Fibroblast of gingiva (primary cell): ENCODE data around the gene MCRIP2.

ENCODE experiments used
- DNase-seq: peaks from one replicate; pipeline ENCODE4 v3.0.0-alpha.2; 2011; ENCODE audit warnings: low read depth

MCRIP2 gene

DNA sequence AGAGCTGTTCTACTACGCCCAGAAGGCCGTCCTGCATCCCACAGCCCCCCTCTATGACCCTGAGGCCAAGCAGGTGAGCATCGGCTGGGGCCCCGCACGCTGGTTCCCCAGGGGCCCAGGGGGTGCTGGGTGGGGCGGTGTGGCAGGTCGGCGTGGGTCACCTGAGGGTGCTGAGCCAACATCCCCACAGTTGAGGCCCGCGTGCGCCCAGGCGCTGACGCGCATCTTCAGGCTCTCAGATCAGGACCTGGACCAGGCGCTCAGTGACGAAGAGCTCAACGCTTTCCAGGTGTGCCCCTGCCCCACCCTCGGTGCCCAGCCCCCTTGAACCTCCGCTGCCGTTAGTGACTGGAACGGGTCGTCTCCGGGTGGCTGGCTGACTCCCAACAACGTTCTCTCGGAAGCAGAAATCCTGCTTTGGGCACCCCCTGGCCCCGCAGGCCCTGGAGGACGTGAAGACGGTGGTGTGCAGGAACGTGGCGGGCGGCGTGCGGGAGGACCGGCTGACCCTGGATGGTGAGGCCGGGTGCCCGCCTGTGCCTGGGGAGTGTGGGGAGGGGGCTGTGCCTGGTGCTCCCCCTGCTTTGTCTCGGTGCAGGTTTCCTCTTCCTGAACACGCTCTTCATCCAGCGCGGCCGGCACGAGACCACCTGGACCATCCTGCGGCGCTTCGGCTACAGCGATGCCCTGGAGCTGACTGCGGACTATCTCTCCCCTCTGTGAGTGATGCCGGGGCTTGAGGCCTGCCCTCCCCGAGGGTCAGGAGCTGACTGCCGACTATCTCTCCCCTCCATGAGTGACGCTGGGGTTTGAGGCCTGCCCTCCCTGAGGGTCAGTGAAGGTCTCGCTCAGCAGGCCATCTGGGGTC is 29.1 kb downstream of the MCRIP2 start:
- DNase-seq, result no peak

DNA sequence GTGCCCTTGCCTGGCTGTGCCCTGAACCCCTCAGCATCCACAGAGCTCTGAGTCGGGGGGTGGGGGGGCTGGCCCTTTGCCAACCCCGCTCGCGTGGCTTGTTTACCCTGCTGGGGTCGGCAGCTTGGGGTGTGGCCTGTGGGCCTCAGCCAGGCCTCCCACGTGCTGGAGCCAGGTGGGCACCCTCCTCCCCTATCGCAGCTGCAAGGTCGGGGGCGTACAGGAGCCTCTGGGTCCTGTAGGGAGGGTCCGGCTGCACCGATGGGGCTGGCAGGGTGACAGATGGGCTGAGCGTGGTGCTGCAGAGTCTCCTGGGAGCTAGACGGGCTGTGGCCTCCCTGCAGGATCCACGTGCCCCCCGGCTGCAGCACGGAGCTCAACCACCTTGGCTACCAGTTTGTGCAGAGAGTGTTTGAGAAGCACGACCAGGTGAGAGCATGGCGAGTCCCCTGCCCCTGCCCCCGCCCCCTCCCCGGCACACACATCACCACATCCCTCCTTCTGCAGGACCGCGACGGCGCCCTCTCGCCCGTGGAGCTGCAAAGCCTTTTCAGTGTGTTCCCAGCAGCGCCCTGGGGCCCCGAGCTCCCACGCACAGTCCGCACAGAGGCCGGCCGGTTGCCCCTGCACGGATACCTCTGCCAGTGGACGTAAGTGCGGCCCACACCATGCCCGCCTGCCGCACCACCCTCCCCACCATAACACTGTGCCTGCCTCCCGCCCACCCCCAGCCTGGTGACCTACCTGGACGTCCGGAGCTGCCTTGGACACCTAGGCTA is 29.9 kb downstream of the MCRIP2 start:
- DNase-seq, result no peak

- DNase-seq, result no peak
Measured at GRCh38 chr16:672371-672770, 30.7 kb downstream of the MCRIP2 start.

GRCh38 chr16:672851-673250 is 31.2 kb downstream of the MCRIP2 start:
- DNase-seq, result no peak

DNA sequence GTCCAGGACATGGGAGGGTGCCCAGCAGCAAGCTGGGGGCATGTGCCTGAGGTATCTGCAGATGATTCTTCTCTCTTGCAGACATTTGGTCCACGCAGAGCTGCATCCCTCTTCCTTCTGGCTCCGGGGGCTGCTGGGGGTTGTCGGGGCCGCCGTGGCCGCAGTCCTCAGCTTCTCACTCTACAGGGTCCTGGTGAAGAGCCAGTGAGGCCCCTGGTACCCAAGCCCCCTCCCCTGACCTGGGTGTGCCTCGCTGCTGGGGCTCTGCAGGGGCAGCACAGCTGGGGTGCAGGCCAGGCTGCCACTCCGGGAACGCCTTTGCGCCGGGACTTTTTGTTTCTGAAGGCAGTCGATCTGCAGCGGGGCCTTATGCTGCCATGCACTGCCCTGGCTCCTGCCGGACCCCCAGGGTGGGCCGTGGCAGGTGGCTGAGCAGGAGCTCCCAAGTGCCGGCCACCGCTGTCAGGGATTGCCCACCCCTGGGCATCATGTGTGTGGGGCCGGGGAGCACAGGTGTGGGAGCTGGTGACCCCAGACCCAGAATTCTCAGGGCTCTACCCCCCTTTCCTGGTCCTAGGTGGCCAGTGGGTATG is 31.9 kb downstream of the MCRIP2 start:
- DNase-seq, result no peak

DNA sequence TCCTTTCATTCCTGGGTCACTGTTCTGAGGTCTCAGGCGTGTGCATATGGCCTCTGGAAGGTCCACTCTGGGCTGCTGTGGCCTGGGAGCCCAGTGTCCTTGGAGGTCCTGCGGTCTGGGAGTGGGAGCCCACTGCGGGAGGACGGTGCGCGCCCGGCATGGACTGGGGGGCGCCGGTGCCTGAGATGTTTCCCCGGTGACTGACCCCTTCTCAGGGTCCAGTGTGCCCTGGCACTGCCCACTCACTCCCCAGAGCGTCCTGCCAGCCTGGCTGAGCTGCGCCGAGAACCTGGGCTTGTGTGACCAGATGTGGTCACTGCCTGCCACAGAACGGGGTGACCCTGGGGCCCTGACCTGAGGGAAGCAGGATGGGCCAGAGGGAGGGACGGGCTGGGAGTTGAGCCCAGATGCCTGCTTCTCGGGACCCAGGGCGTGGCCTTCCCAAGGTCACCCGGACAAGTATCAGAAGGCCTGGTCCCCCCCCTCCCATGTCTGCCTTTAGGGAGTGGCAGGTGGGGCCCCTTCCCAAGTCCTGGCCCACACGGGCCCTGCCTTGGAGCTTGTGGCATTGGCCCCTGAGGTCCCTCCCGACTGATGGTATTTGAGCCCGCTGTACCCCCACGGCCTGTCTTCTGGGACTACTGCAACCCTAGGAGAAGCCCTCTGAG is 32.7 kb downstream of the MCRIP2 start:
- no peak for DNase-seq

DNA sequence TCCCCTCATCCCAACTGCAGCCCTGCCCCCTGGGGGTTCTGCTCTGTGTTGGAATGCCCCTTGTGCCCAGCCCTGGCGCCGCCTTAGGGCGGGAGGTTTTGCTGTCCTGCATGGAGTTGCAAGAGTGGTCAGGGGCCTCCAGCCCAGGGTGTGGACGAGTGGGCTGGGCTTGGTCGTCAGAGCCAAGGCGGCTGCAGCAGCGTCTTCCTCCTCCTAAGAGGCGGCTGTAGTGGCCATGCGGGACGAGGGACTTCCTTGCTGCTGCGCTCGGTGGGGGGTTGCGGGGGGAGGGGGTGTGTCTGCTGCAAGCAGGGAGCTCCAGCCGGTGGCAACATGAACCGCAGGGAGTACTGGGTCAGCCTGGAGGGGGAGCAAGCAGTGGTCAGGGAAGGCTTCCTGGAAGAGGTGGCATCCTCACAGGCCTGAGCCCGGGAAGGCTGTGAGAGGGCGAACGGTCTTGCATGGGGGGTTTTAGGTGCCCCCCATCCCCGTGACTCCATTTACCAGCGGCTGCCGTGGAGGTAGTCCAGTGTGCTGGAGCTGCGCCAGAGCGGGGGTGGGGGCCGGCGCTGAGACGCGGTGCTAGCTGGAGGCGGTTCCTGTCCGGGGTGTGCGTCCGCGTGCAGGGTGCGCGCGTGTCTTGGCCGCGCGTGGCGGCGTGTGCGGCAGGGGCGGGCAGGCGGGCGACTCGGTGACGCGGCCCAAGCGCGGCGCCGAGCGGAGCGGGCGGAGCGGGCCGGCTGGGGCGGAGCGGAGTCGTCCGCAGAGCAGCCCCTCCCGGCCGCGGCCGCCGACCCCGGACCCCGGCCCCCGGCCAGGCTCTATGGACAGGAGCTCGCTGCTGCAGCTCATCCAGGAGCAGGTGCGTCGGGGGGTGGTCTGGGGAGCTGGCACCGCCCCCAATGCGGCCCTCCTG is 33.6 kb downstream of the MCRIP2 start, which contains the start of gene RHBDL1:
Gene RHBDL1, plus strand, starts transcription at position 704 of the 916 bp plus-strand sequence. Its CDS starts 120 bp downstream, at position 824.
- peak; percentile 43 for DNase-seq

DNA sequence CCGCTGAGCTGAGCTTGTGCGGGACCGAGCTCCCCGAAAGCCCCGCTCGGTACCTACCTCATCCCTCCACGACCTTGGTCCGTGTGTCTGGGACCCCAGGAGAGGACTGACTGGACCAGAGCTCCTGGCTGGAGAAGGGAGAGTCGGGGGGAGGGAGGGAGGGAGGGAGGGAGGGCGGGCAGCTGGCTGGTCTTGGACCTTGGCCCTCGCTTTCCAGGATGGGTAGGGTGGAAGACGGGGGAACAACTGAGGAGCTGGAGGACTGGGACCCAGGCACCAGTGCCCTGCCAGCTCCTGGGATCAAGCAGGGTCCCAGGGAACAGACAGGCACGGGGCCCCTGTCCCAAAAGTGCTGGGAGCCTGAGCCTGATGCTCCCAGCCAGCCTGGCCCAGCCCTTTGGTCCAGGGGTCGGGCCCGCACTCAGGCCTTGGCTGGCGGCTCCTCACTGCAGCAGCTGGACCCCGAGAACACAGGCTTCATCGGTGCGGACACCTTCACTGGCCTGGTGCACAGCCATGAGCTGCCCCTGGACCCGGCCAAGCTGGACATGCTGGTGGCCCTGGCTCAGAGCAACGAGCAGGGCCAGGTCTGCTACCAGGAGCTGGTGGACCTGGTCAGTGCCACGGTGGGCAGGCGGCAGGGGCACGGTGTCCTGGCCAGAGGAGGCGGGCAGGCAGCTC is 34.4 kb downstream of the MCRIP2 start:
- DNase-seq, result no peak

- DNase-seq, result no peak
Measured at GRCh38 chr16:676565-676902, 34.9 kb downstream of the MCRIP2 start.

GRCh38 chr16:676913-677312 is 35.3 kb downstream of the MCRIP2 start:
- DNase-seq, result no peak

GRCh38 chr16:677316-678190 is 35.9 kb downstream of the MCRIP2 start:
- no peak for DNase-seq

DNA sequence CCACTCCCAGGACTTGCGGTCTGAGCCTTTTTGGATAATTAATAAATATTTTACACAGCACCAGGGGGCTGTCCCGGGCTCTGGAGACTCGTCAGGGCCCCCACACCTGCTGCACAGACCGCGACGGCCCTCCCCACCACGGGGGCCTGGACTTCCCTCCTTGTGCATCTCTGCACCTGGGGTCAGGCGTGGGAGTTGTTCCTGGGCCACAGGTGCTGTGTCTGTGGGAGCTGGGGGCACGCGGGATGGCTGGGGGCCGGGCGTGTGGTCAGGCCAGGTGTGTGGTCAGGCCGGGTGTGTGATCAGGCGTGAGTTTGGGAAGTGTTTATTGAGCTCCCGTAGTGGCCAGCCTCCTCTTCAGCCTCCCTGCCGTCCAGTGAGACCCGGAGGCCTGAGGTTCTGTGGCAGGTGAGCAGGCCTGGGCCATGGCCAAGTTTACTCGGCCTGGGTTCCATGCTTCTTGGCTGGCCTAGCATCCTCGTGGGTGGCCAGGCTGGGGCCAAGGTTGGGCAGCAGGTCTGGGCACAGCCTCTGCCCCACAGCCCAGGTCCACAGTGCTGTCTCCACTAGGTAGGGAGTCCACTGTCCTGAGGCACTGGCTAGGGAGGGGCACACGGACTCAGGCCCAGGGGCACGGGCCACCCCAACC is 36.7 kb downstream of the MCRIP2 start:
- no peak for DNase-seq

DNA sequence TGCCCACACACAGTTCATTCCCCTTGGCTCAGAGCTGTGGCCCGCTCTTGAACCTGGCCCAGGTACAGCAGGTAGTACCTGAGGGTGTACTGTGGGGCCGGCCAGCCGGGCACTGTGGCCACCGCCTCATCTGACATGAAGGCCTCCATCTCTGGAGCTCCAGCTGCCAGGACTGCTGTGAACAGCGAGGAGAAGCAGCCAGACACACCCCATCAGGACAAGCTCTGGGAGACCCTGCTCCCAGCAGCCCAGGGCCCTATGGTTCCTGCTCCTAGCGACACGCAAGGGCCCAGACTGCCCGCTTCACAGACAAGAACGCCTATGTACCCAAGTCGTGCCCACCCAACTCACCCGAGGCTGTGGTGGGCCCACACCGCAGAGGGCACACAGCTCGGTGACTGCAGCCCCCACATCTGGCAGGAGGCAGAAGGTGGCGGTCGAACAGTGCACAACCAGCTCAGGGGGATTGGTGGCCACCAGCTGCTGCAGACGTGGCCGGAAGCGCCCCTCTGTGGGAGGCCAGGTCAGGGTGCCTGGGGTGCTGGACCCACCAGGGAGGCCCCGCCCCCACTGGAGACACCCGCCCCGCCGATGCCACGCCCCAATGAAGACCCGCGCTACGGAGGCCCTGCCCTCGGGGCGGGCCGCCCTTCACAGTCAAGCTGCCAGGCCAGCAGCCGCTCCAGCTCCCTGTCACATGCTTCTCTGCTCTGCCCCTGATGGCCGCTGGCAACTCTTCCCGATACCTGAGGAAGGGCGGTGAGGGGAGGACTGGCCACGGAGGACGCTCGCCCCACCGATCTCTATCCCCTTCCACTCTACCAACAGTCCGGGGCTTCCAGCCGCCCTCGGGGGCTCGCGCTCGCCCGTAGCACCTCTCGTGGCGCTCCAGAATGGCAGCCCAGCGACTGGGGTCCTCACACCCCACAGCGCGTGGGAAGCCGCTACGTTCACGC is 37.5 kb downstream of the MCRIP2 start:
- peak; percentile 42 for DNase-seq

GRCh38 chr16:679814-680624 is 38.4 kb downstream of the MCRIP2 start, which contains the start of gene STUB1:
Gene STUB1 (plus strand): TSS chr16:680410. CDS start chr16:680526, 116 bp downstream.
- peak; percentile 88 for DNase-seq

GRCh38 chr16:680625-680945 is 39.0 kb downstream of the MCRIP2 start:
- DNase-seq, result no peak

DNA sequence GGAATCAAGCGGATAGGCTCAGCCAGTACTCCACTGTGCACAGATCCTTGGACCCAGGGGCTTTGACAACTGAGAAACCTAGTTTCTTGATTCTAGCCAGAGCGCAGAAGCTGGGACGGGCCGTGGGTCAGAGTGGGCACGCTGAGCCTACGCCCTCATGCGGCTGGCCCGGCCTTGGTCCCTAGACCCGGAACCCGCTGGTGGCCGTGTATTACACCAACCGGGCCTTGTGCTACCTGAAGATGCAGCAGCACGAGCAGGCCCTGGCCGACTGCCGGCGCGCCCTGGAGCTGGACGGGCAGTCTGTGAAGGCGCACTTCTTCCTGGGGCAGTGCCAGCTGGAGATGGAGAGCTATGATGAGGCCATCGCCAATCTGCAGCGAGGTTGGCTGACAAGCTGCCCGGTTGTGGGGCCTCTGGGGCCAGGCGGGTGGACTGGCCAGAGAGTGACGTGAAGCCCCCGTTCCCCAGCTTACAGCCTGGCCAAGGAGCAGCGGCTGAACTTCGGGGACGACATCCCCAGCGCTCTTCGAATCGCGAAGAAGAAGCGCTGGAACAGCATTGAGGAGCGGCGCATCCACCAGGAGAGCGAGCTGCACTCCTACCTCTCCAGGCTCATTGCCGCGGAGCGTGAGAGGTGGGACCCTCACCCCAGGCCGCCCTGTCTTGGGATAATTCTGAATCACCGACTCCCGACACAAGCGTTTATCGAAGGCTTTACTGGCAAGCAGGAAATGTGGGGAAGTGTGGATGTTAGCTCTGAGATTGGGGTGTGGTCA is 39.5 kb downstream of the MCRIP2 start:
- DNase-seq, result peak; percentile 65
